ENCODE results near the gene TOGARAM2. TPM values are rescaled to one million over a fixed set of nuclear protein-coding genes. Genes with fewer than 3 reads are reported as not detected.

TOGARAM2 gene
- total RNA-seq, 1 experiment from 2014 or later = 0.61 TPM

- BruUV-seq (replicated peaks) = no TSS peak
- Mint-ChIP-seq H3K36me3 (ENCODE audit: insufficient read depth, unreplicated experiment) (no peaks in the 10 kb centered on the region), H3K4me1 (ENCODE audit: low read depth, unreplicated experiment) (no peaks in the 10 kb centered on the region), H3K4me3 (ENCODE audit: unreplicated experiment) (no peak overlapping the region), H3K27ac (ENCODE audit: unreplicated experiment) (no peak overlapping the region), H3K27me3 (ENCODE audit: insufficient read depth, unreplicated experiment) (no peaks in the 10 kb centered on the region), H3K9me3 (ENCODE audit: unreplicated experiment) (no peaks in the 10 kb centered on the region)
- H3K27me3 ChIP-seq (replicated peaks; ENCODE audit: control insufficient read depth, insufficient read depth, low read length) = no peaks in the 10 kb centered on the region
- H3K4me1 ChIP-seq = 0 out of 2 replicates have a peak, but pooled peaks cover 4% of the 10 kb centered on the region
- H3K36me3 ChIP-seq (ENCODE audit: control insufficient read depth, insufficient read depth, low read length) = no peaks in the 10 kb centered on the region
- H3K4me3 ChIP-seq (ENCODE audit: low read depth, low read length) = no peak overlapping the region
- CTCF ChIA-PET = no interaction called here
- no peaks in the 10 kb centered on the region for H3K9me3 ChIP-seq
- TF ChIP-seq CTCF (IDR thresholded peaks at IDR 0.05; ENCODE audit: insufficient read depth in 1 of 2, low read depth in 1 of 2, low read length in 1 of 2, severe bottlenecking in 1 of 2, unreplicated experiment in 1 of 2) = no peak
- intact Hi-C loops (cut with micrococcal nuclease; ENCODE audit: unreplicated experiment) = no loop called here
- no peak for DNase-seq
- POLR2A ChIA-PET = interaction anchor here (0.6 kb wide), 1 partner anchor 32 kb away, joined by 3 read pairs; no protein-coding TSS in a partner anchor
Observed at GRCh38 chr2:29039718-29040480, 58.8 kb downstream of the TOGARAM2 start.

GRCh38 chr2:29040552-29040951, 59.5 kb downstream of the TOGARAM2 start:
- Histone ChIP-seq H3K27me3 (replicated peaks; ENCODE audit: control insufficient read depth, insufficient read depth, low read length) (no peaks in the 10 kb centered on the region), H3K36me3 (ENCODE audit: control insufficient read depth, insufficient read depth, low read length) (no peaks in the 10 kb centered on the region), H3K4me1 (0 out of 2 replicates have a peak, but pooled peaks cover 4% of the 10 kb centered on the region), H3K4me3 (ENCODE audit: low read depth, low read length) (no peak overlapping the region), H3K9me3 (no peaks in the 10 kb centered on the region)
- Mint-ChIP-seq H3K4me1 (ENCODE audit: low read depth, unreplicated experiment) (no peaks in the 10 kb centered on the region), H3K36me3 (ENCODE audit: insufficient read depth, unreplicated experiment) (no peaks in the 10 kb centered on the region), H3K27ac (ENCODE audit: unreplicated experiment) (no peak overlapping the region), H3K27me3 (ENCODE audit: insufficient read depth, unreplicated experiment) (no peaks in the 10 kb centered on the region), H3K9me3 (ENCODE audit: unreplicated experiment) (no peaks in the 10 kb centered on the region), H3K4me3 (ENCODE audit: unreplicated experiment) (no peak overlapping the region)
- intact Hi-C loops (cut with micrococcal nuclease; ENCODE audit: unreplicated experiment) = no loop called here
- POLR2A ChIA-PET = interaction anchor here (0.6 kb wide), 1 partner anchor 31 kb away, joined by 3 read pairs; no protein-coding TSS in a partner anchor
- DNase-seq = no peak
- TF ChIP-seq CTCF (IDR thresholded peaks at IDR 0.05; ENCODE audit: insufficient read depth in 1 of 2, low read depth in 1 of 2, low read length in 1 of 2, severe bottlenecking in 1 of 2, unreplicated experiment in 1 of 2) = no peak
- CTCF ChIA-PET = no interaction called here
- BruUV-seq (replicated peaks) = no TSS peak

- Histone ChIP-seq H3K36me3 (ENCODE audit: control insufficient read depth, insufficient read depth, low read length) (no peaks in the 10 kb centered on the region), H3K4me1 (0 out of 2 replicates have a peak, but pooled peaks cover 4% of the 10 kb centered on the region), H3K9me3 (no peaks in the 10 kb centered on the region), H3K4me3 (ENCODE audit: low read depth, low read length) (no peak overlapping the region), H3K27me3 (replicated peaks; ENCODE audit: control insufficient read depth, insufficient read depth, low read length) (no peaks in the 10 kb centered on the region)
- H3K27me3 Mint-ChIP-seq (ENCODE audit: insufficient read depth, unreplicated experiment) = no peaks in the 10 kb centered on the region
- ChIA-PET CTCF (no interaction called here), POLR2A (no interaction called here)
- H3K36me3 Mint-ChIP-seq (ENCODE audit: insufficient read depth, unreplicated experiment) = no peaks in the 10 kb centered on the region
- DNase-seq = no peak
- intact Hi-C loops (cut with micrococcal nuclease; ENCODE audit: unreplicated experiment) = no loop called here
- no peak for TF ChIP-seq CTCF (IDR thresholded peaks at IDR 0.05; ENCODE audit: insufficient read depth in 1 of 2, low read depth in 1 of 2, low read length in 1 of 2, severe bottlenecking in 1 of 2, unreplicated experiment in 1 of 2)
- H3K27ac Mint-ChIP-seq (ENCODE audit: unreplicated experiment) = no peak overlapping the region
- no TSS peak for BruUV-seq (replicated peaks)
- H3K4me1 Mint-ChIP-seq (ENCODE audit: low read depth, unreplicated experiment) = no peaks in the 10 kb centered on the region
- H3K4me3 Mint-ChIP-seq (ENCODE audit: unreplicated experiment) = no peak overlapping the region
- no peaks in the 10 kb centered on the region for H3K9me3 Mint-ChIP-seq (ENCODE audit: unreplicated experiment)
Observed at GRCh38 chr2:29041161-29041660, 60.1 kb downstream of the TOGARAM2 start.
